ENCODE results near the gene ZNF84.

The ZNF84 gene

GRCh38 chr12:133108150-133108549 lies 70.8 kb downstream of the ZNF84 start:
- FAIRE-seq (no peak), DNase-seq (ENCODE audit: insufficient read length, low spot score) (no peak)
